HG03064 (cell line): ENCODE data around the gene SLC39A5.
A peak's percentile ranks its signal among the peaks of the same experiment; 100 is the strongest.
"Not testable (repeated sequence)": the region's sequence is repeated elsewhere in the genome, so short reads cannot be mapped to it uniquely, and the experiment has no call there.

Experiments
- ATAC-seq: cut with Tn5 transposase; IDR thresholded peaks from one replicate; pipeline ENCODE4 v1.9.1; 2021; ENCODE audit warnings: low read depth; ENCODE audit not compliant: unreplicated experiment

The SLC39A5 gene, protein sequence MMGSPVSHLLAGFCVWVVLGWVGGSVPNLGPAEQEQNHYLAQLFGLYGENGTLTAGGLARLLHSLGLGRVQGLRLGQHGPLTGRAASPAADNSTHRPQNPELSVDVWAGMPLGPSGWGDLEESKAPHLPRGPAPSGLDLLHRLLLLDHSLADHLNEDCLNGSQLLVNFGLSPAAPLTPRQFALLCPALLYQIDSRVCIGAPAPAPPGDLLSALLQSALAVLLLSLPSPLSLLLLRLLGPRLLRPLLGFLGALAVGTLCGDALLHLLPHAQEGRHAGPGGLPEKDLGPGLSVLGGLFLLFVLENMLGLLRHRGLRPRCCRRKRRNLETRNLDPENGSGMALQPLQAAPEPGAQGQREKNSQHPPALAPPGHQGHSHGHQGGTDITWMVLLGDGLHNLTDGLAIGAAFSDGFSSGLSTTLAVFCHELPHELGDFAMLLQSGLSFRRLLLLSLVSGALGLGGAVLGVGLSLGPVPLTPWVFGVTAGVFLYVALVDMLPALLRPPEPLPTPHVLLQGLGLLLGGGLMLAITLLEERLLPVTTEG

DNA sequence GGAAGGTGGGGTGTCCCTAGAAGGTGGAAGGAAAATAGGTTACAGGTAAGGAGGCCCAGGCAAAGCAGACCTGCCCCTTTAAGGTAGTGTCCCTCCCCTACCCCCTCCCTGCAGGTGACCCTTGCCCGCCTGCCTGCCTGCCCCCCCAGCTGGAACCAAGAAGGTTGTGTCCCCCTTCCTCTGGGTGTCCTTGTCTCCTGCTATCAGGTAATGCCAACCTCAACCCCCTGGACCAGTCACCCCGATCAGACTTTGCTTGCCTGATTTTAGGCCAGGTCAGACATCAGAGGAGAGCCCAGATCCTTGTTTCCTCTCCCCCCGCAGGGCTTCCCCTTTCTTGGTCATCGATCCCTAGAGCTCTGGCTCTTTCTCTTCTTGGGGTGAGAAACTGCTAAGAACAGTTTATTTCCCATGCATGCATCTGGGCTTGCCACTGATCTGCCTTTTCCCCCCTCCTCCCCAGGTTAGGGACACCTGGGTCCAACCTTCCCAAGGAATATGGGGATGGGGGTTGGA, at the start of gene SLC39A5:
Gene SLC39A5 (plus strand): TSS at position 136 of the 516 bp plus-strand sequence. CDS start 1,224 bp downstream, outside the sequence.
- no peak for ATAC-seq

DNA sequence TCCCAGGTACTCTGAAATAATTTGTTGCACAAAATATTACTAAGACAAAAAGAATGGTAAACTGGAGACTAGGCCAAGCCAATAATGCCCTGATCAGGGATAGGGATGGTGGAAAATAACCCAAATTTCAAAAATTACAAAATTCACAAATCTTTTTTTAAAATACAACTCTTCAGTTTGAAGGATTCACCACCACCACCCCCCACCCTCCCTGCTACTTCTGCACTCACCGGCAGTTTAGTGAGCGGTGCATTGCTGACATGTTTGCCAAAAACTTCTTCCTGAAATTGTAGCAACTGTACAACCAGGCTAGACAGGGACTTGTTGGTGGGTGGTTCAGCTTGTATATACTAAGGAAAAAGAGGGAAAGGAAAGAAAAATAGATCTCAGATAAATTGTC, 42.9 kb upstream of the SLC39A5 start:
- ATAC-seq: no peak

DNA sequence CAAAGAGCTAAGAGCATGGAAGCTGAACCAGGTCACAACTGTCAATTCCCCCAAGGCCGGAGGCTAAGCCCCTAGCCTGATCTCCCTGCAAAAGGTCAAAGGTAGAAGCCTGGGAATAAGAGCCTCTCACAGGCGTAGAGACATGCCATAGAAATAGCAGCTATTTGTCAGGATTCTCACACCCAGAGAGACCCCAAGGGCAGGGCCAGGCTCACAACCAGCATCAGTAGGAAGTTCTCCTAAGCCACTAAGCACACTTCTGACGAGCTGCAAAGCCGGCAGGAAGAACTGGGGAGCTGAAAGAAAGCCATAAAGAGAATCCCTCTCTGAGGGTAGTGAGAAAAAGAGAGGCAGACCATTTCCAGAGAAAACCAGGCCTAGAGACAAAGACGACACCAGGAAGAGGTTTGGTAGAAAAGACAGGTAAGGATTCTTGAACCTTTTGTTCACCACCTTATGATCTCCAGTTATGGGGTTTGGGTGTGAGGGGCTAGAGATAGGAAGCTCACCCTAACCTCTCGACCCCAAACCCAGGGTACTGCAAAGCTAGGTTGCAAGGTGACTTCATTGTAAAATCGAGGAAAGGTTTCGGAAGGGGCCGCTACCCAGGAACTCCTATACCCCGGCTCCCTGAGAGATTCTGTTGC, 41.6 kb upstream of the SLC39A5 start:
- no peak for ATAC-seq

DNA sequence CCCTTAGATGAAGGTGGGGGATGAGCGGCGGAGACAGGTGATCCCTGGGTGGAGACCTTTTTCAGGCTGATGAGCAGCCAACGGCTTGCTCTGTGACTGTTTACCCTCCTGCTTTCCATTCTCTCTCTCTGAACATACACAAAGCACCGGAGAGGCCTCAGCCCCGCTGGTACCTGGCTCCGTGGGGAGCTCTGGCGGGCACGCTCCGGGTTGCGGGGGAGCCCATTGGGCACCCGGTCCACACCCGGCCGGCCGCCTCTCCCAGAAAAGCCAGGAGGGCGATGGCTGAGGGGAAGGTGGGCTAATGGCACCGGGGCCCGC, 41.1 kb upstream of the SLC39A5 start:
- no peak for ATAC-seq

DNA sequence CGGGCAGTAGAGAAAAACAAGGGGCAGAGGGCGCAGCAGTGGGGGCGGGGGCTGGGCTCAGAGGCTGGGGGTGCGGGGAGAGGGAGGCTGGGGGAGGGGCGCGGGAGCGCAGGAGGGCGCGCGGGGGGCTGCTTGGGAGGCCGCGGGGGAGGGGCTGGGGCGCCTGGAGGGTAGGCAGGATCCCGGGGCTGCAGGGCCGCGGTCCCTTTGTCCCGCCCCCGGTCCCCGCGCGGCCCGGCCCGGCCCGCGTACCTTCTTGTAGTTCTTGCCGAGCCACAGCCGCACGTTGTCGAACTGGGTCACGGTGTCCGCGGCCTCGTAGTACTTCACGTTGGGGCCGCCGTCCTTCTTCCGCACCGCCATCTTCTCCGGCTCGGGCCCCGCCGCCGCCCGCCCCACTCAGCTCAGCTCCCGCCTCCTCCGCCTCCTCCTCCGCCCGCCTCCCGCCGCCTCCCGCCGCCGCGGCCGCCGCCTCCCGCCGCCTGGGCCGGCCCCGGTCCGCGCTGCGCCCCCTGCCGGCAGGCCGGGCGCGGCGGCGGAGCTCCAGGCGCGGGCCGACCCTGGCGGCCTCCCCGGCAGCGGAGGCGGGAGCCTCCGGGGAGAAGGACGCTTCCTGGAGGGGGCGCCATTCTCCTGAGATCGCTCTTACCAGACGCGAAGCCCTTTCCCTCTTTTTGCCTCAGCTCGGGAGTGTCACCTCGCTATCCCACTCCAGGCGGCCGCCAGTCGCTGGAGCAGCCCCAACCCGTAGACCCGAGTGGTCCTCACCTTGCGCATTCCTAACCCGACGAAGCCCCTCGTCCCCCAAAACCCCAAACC, 40.5 kb upstream of the SLC39A5 start, which contains the start of gene SMARCC2:
Gene SMARCC2 (minus strand): TSS at position 385 of the 819 bp plus-strand sequence. CDS start 22 bp downstream, at position 363.
- peak; percentile 58 for ATAC-seq

DNA sequence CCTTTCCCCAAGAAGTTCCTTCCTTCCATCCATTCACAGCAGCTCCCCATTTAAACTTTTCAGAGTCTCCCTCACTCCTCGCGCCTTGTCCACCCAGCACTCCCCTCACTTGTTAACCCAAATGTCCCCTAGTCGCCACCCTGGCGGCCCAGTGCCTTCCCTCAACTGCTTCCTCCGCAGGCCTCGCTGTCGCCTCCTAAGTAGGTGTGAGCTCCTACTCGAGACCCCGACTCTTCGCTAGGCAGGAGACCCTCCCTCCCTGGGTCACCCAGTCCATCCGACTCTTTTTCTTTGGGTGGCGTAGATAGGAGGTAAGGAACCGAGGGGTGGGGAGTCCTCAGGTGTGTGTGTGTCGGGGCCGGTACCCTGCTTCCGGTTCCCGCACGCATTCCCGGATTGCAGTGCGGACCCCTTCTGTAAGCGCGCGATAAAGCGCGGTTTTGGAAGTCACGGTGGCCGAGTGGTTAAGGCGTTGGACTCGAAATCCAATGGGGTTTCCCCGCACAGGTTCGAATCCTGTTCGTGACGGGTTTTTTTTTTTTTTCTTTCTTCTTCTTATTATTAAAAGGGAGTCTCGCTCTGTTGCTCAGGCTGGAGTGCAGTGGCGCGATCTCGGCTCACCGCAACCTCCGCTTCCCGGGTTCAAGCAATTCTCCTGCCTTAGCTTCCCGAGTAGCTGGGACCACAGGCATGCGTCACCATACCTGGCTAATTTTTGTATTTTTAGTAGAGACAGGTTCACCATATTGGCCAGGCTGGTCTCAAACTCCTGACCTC, 39.7 kb upstream of the SLC39A5 start:
- ATAC-seq: peak; percentile 37

DNA sequence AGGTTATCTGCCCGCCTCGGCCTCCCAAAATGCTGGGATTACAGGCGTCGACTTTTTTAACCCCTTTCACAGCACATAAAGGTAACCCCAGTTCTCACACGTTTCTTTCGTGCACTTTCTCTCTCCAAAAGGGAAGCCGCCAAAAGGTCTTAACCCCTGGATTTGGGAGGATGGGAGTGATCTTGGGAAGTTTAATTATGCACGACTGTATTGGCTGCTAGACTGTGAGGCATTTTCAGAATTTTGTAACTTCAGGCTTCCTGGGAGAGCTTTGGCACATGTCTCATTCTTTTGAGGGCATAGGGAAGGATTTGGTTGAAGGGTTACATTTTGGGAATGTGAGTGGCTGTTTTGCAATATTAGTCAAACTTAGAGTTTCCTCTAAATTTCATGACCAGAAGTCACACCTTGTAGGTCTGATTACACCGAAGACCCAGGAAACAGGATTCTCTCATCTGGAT, 39.1 kb upstream of the SLC39A5 start:
- ATAC-seq: no peak

DNA sequence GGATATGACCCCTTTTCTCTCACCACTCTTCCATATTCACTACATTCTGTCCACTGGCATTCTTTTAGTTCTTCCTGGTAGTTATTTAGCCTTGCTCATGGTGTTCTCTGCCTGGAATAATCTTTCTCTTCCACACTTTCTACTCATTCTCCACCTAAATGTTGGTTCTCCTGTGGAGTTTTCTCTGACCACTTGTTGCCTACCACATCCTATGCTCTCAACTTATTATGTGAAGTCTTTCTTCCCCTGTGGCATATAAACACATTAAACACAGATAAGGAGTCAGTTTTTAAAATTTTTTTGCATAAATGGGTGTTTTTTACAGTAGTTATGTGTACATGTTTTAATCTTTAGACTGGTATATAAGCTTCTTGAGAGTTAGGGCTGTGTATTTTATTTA, 37.3 kb upstream of the SLC39A5 start:
- ATAC-seq: no peak

DNA sequence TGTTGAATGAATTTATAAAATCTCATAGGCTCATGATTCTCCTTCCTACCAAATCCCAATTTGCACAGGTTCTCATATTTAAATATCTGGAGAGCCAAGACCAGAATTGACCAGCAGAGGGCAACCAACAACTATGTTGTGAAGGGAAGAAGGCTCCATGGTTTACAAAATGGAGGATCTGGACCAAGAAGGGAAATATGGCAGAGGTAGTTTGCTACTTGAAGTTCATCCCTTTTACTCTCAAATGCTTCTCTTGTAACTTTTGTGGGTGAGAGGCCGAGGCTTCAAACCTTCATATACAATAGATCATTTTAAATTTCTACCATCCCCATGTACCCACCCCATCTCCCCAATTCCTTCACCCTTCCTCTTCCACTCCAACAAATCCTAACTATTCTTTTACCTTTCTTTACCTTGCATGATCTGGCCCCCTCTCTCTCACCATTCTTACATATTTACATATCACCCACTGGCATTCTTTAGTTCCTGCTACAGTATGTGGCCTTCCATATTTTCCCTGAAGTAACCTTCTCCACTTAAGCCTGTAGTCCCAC, 36.7 kb upstream of the SLC39A5 start:
- no peak for ATAC-seq

DNA sequence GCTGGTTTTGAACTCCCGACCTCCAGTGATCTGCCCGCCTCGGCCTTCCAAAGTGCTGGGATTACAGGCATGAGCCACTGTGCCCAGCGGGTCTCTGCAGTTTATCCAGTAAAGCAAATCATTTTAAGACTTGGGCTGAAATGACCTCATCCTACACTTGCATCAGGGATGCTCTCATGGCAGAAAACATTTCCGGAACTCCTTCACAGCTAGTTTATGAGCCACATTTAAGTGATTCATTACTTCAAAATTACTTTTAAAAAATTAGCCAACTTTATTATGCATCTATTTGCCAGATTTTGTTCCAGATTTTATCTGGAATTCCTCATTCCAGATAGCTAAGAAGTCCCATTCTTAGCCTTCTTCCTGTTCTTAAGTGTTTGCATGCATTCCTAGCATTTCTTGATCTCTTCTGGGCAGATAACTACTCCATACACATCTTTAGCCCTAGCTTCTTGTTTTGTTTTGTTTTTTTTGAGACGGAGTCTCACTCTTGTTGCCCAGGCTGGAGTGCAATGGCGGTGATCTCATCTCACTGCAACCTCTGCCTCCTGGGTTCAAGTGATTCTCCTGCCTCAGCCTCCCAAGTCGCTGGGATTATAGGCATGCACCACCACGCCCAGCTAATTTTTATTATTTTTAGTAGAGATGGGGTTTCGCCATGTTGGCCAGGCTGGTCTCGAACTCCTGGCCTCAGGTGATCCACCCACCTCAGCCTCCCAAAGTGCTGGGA, 32.9 kb upstream of the SLC39A5 start:
- not testable (repeated sequence) for ATAC-seq

DNA sequence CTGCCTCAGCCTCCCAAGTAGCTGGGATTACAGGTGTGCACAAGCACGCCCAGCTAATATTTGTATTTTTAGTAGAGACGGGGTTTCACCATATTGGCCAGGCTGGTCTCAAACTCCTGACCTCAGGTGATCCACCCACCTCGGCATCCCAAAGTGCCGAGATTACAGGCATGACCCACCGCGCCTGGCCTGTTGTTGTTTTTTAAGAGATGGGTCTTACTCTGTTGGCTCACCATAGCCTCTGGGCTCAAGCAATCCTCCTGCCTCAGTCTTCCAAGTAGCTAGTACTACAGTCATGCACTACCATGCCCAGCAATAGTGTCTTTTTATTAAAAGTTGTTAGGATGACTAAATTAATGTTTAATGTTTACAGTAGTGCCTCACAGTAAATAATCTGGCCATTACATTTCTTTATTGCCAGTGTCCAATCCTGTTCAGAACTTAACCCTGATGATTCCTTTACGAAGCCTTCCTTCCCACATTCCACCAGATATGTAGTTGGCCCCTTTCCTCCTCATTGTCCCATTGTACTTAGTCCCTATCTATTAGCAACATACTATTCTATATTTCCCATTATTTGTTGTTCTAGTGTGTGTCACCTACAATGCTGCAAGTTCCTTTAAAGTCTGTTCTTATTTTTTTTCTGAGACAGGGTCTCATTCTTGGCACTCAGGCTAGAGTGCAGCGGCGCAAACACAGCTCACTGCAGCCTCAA, 31.8 kb upstream of the SLC39A5 start:
- ATAC-seq: no peak

DNA sequence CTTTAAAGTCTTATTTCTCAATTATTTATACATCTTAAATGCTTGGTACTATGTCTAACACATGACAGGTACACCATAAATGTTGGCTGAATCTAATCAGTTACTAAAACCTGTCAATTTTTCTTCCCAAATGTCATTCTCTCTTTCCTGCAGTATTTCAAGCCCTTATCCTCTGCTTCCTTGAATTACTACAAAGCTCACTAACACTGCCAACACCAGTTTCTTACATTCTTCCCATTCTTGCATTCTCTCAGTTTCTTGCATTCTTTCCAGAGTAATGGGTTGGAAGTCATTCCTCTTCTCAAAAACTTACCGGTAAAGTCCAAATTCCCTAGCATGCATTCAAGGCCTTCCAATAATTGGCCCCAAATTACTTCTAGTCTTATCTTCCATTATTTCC, 31.0 kb upstream of the SLC39A5 start:
- ATAC-seq: no peak

DNA sequence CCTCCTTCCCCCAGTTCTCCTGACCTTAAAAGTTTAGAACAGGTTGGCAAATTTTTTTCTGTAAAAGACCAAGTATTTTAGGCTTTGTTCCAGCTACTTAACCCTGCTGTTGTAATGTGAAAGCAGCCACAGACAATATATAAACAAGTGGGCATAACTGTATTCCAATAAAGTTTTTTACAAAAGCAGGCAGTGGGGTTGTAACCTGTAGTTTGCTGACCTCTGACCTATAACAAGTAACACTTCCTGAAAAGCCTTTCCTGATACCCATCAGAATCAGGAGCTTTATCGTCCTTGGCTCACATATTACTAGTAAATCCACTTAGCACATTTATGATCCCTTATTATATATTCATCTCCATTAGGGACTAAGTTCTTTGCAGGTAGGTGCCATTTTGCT, 27.5 kb upstream of the SLC39A5 start:
- no peak for ATAC-seq

DNA sequence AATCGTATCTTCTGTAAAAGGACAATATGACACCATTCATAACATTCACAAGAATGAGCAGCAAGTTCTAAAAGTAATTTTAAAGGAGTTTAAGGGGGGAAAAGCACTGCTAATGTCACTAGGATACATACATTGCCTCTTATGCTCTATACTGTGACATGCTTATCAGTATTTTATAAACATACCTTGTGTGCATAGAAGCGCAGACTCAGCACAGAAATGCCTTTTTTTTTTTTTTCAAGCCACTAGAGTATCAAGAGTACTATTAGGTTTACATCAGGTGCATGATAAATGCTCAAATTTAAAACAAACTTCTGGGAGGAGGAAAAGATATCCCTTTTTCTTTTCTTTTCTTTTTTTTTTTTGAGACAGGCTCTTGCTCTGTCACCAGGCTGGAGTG, 27.0 kb upstream of the SLC39A5 start:
- no peak for ATAC-seq

DNA sequence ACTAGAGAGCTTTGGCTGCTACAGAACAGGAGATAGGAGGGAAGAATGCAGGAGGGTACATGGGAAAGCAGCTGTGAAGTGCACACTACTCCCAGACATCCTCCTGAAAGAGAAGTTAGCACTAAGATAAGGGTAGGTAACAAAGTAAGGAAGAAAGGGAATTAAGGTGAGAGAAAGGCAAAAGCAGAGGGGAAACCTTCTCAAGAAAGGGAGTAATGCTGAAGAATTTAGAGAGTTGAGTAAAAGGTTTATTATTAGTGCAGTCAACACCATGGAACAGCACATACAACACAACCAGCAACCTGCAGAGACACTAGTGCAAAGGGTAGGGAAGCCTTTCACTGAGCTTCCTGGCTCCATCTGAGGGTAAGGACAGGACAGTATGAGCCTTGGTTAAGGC, 25.6 kb upstream of the SLC39A5 start:
- ATAC-seq: no peak

DNA sequence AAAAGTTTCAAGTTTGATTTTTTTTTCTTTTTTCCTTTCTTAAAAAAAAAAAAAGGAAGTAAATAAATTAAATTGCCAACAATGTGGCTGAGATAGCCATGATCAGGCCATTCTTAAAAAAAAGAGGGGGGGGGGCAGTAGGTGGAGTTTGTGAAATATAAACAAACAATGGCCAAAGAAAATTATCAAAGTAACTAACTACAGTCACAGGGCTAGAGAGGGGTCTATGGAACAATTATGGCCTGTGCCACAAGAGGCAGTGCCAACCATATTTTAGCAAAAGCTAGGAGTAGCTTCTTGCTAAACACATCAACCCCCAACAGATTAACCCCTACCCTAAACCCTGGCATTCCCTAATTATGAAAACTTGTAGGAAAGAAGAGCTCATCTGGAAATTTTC, 24.4 kb upstream of the SLC39A5 start:
- ATAC-seq: no peak

DNA sequence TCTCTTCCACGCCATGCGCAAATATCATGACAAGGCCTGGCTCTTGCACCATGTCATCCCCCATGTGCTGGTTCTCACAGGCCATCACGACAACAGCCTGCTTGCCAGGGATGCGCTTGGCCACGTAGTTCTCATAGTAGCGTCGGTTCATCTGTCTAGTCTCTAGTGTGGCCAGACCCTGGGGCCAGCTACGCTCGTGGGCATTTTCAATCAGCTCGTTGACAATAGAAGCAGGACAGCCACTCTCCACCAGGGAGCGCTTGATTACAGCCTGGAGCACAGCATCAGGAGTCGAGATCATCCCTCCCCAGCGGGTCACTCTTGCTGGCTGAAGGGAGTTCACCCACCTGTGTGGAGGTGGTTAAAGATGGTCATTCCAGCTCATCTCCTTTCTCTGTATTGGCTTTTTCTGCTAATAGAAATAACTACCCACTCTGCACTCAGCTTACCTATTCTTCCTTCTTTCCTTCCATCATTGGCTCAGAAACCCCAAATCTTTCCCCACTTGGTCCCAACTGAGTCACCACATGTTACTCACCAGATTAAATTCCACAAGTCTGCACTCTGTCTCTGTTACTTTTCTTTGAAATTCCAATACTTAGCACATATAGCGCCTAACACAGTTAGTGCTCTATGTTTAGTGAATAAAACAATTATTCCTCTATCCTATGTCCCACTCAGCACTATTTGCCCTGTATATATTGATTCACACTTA, 23.2 kb upstream of the SLC39A5 start:
- no peak for ATAC-seq

DNA sequence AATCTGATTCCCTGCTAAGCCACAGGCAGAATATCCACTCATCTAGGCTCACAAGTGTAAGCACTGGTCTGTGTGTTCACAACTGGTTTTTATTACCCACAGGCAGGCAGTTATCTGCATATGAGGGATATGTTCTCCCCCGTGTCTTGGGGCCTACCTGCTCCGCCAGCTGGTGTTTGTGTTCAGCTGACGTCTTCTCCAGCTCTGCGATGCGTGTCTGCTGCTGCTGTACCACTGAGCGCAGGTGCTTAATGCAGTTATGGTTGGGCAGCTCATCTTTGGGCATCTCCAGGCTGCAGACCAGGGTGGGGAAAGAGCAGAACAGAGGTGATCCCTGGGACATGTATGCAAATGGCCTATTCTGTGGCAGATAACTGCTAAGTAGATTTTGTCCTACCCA, 21.8 kb upstream of the SLC39A5 start:
- no peak for ATAC-seq
